Loucy (cell line): ENCODE results near the gene GPATCH2.

Source experiments
- H2AFZ ChIP-seq: fragments of 200-600 bp; sonication (generic); 2 replicates; pipeline ENCODE4 v1.6.0; 2016; ENCODE audit warnings: antibody characterized with exemption, mild to moderate bottlenecking, low read length, moderate library complexity
- H3F3A ChIP-seq: fragments of 200-600 bp; 2 replicates; pipeline ENCODE4 v1.6.0; 2016; ENCODE audit warnings: antibody characterized with exemption, low read depth, mild to moderate bottlenecking
- H3K27me3 ChIP-seq: fragments of 200-600 bp; sonication (generic); 2 replicates; pipeline ENCODE4 v1.6.1; 2014; ENCODE audit warnings: low read length, mild to moderate bottlenecking; ENCODE audit not compliant: insufficient read depth, poor library complexity, severe bottlenecking
- H3K36me3 ChIP-seq: fragments of 200-600 bp; sonication (generic); 2 replicates; pipeline ENCODE4 v1.6.1; 2016; ENCODE audit warnings: low read length; ENCODE audit not compliant: insufficient read depth
- H3K4me1 ChIP-seq: fragments of 200-600 bp; sonication (generic); 2 replicates; pipeline ENCODE4 v1.5.1; 2014; ENCODE audit warnings: low read length, mild to moderate bottlenecking; ENCODE audit not compliant: insufficient read depth, poor library complexity, severe bottlenecking
- H3K4me2 ChIP-seq: fragments of 200-600 bp; sonication (generic); 2 replicates; pipeline ENCODE4 v1.6.0; 2014; ENCODE audit warnings: antibody characterized with exemption, low read length, low read depth, mild to moderate bottlenecking; ENCODE audit not compliant: poor library complexity, severe bottlenecking
- H3K4me3 ChIP-seq: fragments of 200-600 bp; sonication (generic); 2 replicates; pipeline ENCODE4 v1.5.1; 2014; ENCODE audit warnings: low read length, mild to moderate bottlenecking, mixed read lengths; ENCODE audit not compliant: poor library complexity, severe bottlenecking
- H3K79me2 ChIP-seq: fragments of 200-600 bp; sonication (generic); 2 replicates; pipeline ENCODE4 v1.6.1; 2014; ENCODE audit warnings: low read length; ENCODE audit not compliant: insufficient read depth
- H3K9ac ChIP-seq: fragments of 200-600 bp; sonication (generic); 2 replicates; pipeline ENCODE4 v1.6.0; 2014; ENCODE audit warnings: mild to moderate bottlenecking, low read depth, low read length, moderate library complexity; ENCODE audit not compliant: poor library complexity, severe bottlenecking
- H3K9me2 ChIP-seq: fragments of 200-600 bp; sonication (generic); replicated peaks from 2 replicates; pipeline ENCODE4 v1.6.1; 2016; ENCODE audit warnings: low read depth, low read length, mixed read lengths
- H3K9me3 ChIP-seq: fragments of 200-600 bp; sonication (generic); 2 replicates; pipeline ENCODE4 v1.6.1; 2014; ENCODE audit warnings: mild to moderate bottlenecking, antibody characterized with exemption, low read length, low read depth; ENCODE audit not compliant: insufficient read depth
- H4K20me1 ChIP-seq: fragments of 200-600 bp; sonication (generic); 2 replicates; pipeline ENCODE4 v1.6.0; 2014; ENCODE audit warnings: antibody characterized with exemption, low read length, mild to moderate bottlenecking; ENCODE audit not compliant: insufficient read depth, poor library complexity, severe bottlenecking
- CTCF ChIP-seq: fragments of 200-600 bp; sonication (generic); conservative IDR thresholded peaks from 2 replicates; pipeline ENCODE4 v1.5.1; 2014; ENCODE audit warnings: mild to moderate bottlenecking, antibody characterized with exemption, low read length
- EZH2phosphoT487 ChIP-seq: fragments of 200-600 bp; IDR thresholded peaks from 2 replicates; pipeline ENCODE4 v1.6.1; 2018; ENCODE audit warnings: antibody characterized with exemption, mild to moderate bottlenecking, moderate library complexity, borderline replicate concordance

GPATCH2 gene

GRCh38 chr1:217393896-217394295 is 237.0 kb downstream of the GPATCH2 start:
- H3K36me3 ChIP-seq = no peaks in the 10 kb centered on the region
- H4K20me1 ChIP-seq = no peaks in the 10 kb centered on the region
- H2AFZ ChIP-seq = no peak overlapping the region
- H3F3A ChIP-seq = no peaks in the 10 kb centered on the region
- no peaks in the 10 kb centered on the region for H3K79me2 ChIP-seq
- H3K9me3 ChIP-seq = no peaks in the 10 kb centered on the region
- H3K9me2 ChIP-seq = no peaks in the 10 kb centered on the region
- no peaks in the 10 kb centered on the region for H3K27me3 ChIP-seq
- TF ChIP-seq EZH2phosphoT487 (no peak), CTCF (no peak)
- H3K4me2 ChIP-seq = no peak overlapping the region
- H3K9ac ChIP-seq = no peak overlapping the region
- H3K4me3 ChIP-seq = no peak overlapping the region
- no peaks in the 10 kb centered on the region for H3K4me1 ChIP-seq

GRCh38 chr1:217392441-217392840 is 238.4 kb downstream of the GPATCH2 start:
- H3K9ac ChIP-seq = no peak overlapping the region
- no peaks in the 10 kb centered on the region for H3K9me2 ChIP-seq
- TF ChIP-seq CTCF (no peak), EZH2phosphoT487 (no peak)
- H2AFZ ChIP-seq = no peak overlapping the region
- no peaks in the 10 kb centered on the region for H3K79me2 ChIP-seq
- H3F3A ChIP-seq = no peaks in the 10 kb centered on the region
- H3K36me3 ChIP-seq = no peaks in the 10 kb centered on the region
- no peaks in the 10 kb centered on the region for H3K9me3 ChIP-seq
- H3K4me1 ChIP-seq = no peaks in the 10 kb centered on the region
- no peak overlapping the region for H3K4me3 ChIP-seq
- H3K4me2 ChIP-seq = no peak overlapping the region
- H3K27me3 ChIP-seq = no peaks in the 10 kb centered on the region
- no peaks in the 10 kb centered on the region for H4K20me1 ChIP-seq

GRCh38 chr1:217389895-217390294 is 241.0 kb downstream of the GPATCH2 start:
- Histone ChIP-seq H3K9me3 (no peaks in the 10 kb centered on the region), H2AFZ (no peak overlapping the region), H3K4me2 (no peak overlapping the region), H3F3A (no peaks in the 10 kb centered on the region), H4K20me1 (no peaks in the 10 kb centered on the region), H3K4me1 (no peaks in the 10 kb centered on the region), H3K36me3 (no peaks in the 10 kb centered on the region), H3K9me2 (no peaks in the 10 kb centered on the region), H3K4me3 (no peak overlapping the region), H3K79me2 (no peaks in the 10 kb centered on the region), H3K27me3 (no peaks in the 10 kb centered on the region), H3K9ac (no peak overlapping the region)
- TF ChIP-seq CTCF (no peak), EZH2phosphoT487 (no peak)
